Hematopoietic multipotent progenitor cell treated with erythropoietin and hydrocortisone succinate and interleukin-3 and kit ligand, for 8 days (in vitro differentiated cells): ENCODE results near the gene TRIM77.
"Not testable (repeated sequence)": the region's sequence is repeated elsewhere in the genome, so short reads cannot be mapped to it uniquely, and the experiment has no call there.

Source experiments
- DNase-seq: peaks from one replicate; pipeline ENCODE4 v3.0.0-alpha.2; 2015

Gene TRIM77

GRCh38 chr11:89709999-89710398 is at the start of gene TRIM77:
TRIM77 (plus strand) TSS chr11:89710299; CDS start chr11:89710299, 0 bp downstream.
- not testable (repeated sequence) for DNase-seq

GRCh38 chr11:89667001-89667400 is 43.1 kb upstream of the TRIM77 start:
- no peak for DNase-seq

GRCh38 chr11:89668158-89668557 is 41.9 kb upstream of the TRIM77 start:
- not testable (repeated sequence) for DNase-seq

- DNase-seq, result not testable (repeated sequence)
Measured at GRCh38 chr11:89669586-89669985, 40.5 kb upstream of the TRIM77 start.

GRCh38 chr11:89669993-89670669 is 40.0 kb upstream of the TRIM77 start:
- DNase-seq, result not testable (repeated sequence)

GRCh38 chr11:89672547-89672946 is 37.6 kb upstream of the TRIM77 start:
- not testable (repeated sequence) for DNase-seq

GRCh38 chr11:89673380-89673779 is 36.7 kb upstream of the TRIM77 start:
- not testable (repeated sequence) for DNase-seq

- DNase-seq, result not testable (repeated sequence)
Measured at GRCh38 chr11:89675383-89675782, 34.7 kb upstream of the TRIM77 start.

GRCh38 chr11:89675948-89676347 is 34.2 kb upstream of the TRIM77 start:
- not testable (repeated sequence) for DNase-seq

GRCh38 chr11:89707080-89707479 is 3.0 kb upstream of the TRIM77 start:
- DNase-seq, result not testable (repeated sequence)

GRCh38 chr11:89724866-89725498 is 14.9 kb downstream of the TRIM77 start:
- not testable (repeated sequence) for DNase-seq

GRCh38 chr11:89730215-89730614 is 20.1 kb downstream of the TRIM77 start:
- DNase-seq, result not testable (repeated sequence)

GRCh38 chr11:89736566-89736965 is 26.5 kb downstream of the TRIM77 start:
- DNase-seq, result no peak

GRCh38 chr11:89737116-89737515 is 27.0 kb downstream of the TRIM77 start:
- no peak for DNase-seq

GRCh38 chr11:89741406-89741805 is 31.3 kb downstream of the TRIM77 start:
- DNase-seq, result not testable (repeated sequence)

- not testable (repeated sequence) for DNase-seq
Measured at GRCh38 chr11:89744158-89744557, 34.1 kb downstream of the TRIM77 start.

- not testable (repeated sequence) for DNase-seq
Measured at GRCh38 chr11:89750822-89751221, 40.7 kb downstream of the TRIM77 start.
